GM19468 (cell line): ENCODE data around the gene FGF12.

Experiments used
- ATAC-seq: cut with Tn5 transposase; IDR thresholded peaks from one replicate; pipeline ENCODE4 v1.9.1; 2021; ENCODE audit warnings: mild to moderate bottlenecking, moderate library complexity, moderate number of reproducible peaks; ENCODE audit not compliant: unreplicated experiment; ENCODE audit errors: extremely low read depth

Gene FGF12

DNA sequence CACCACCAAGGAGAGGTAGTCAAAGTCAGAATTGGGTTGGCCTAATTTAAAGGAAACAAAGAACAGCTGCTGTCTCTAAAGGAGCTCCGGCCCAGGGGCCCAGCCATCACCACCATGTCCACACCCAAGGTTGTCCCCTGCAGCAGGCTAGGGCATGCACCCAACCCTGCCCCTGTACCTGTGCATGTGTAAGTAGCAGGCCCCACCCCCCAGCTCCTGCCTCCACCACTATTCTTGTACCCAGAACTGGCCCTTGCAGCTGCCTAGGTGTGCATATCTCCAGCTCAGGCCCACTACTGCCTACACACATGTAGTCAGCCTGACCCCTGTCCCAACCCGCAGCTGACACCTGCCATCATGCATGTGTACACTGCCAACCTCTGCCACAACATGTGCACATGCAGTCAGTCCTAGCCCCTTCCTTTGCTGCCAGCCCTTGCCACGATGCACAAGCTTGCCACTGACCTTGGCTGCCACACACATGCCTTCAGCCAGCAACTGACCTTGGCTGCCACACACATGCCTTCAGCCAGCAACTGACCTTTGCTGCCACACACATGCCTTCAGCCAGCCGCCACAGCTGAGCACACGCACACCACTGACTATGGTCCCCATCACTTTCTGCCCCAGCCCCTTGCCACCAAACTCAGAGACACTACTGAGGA lies 39.7 kb downstream of the FGF12 start:
- no peak for ATAC-seq

DNA sequence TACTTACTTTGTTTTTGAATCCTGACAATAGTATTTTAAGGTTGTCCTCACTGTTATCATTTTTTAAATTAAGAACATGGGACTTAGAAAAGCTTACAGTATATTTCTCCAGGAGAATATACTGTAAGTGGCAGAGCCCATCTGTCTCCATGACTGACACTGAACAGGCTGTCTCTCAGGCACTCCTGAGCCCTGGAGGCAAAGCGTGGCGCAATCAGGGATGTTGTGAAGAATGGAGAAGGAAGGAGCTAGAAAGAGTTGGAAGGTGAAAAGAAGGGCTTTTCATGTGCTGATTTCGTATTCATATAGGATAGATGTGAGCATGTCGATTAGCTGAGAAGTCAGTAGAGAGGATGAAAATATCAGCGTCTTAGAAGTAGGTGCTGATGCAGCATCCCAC lies 41.5 kb downstream of the FGF12 start:
- no peak for ATAC-seq

DNA sequence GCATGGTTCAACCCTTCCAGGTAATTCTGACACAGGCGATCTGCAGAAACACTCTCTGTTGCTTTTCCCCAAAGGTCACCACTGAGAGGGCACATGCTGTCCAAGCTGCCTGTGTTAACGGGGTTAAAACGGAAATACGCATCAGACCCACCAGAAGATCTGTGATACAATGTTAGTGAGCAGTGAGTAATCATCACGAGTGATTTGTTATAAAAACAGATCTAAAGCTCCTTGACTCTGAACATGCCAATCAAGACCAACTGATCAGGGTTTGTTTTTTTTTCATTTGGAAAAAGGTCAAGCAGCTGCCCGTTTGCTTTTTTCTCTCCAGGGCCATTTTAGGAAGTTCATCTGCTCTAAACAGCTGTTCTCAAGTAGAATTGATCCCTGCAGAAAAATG lies 43.2 kb downstream of the FGF12 start:
- ATAC-seq: no peak

- ATAC-seq: no peak
Measured at GRCh38 chr3:192675958-192676649, 51.2 kb downstream of the FGF12 start.

DNA sequence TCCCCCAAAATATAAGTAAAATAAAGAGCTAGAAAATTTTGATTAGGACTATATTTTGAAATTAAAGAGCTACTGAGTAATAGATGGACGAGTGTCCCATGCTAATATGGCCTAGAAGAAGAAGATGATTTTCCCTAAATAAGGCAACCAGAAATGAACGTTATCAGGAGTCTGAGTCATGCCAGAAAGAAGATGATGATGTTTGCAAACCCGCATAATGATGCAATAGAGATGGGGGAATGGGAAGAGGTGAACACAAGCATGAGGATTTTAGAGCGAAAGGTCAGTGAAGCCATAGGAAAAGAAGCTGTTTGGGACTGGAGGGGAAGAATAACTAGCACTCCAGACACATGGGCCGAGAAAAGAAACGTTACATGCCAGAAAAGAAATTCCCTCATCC lies 71.7 kb downstream of the FGF12 start:
- ATAC-seq: no peak

DNA sequence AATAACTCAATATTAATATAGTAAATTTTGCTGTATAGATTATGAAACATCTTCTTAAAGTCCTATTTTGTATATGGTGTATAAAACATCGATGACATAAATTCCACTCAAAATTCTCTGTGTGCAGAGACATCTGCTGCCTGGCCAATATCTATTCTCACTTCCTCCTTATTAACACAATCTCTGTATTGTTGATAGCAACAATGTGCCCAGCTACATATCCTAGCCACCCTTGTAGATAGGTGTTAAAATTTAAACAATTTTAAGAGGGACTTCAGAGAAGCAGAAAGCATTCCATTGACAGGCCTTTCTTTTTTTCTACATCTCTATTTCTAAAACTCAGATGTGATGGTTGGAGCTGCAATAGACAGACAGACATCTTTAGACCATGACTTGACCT lies 72.3 kb downstream of the FGF12 start:
- no peak for ATAC-seq

- no peak for ATAC-seq
Measured at GRCh38 chr3:192653862-192654261, 73.5 kb downstream of the FGF12 start.

DNA sequence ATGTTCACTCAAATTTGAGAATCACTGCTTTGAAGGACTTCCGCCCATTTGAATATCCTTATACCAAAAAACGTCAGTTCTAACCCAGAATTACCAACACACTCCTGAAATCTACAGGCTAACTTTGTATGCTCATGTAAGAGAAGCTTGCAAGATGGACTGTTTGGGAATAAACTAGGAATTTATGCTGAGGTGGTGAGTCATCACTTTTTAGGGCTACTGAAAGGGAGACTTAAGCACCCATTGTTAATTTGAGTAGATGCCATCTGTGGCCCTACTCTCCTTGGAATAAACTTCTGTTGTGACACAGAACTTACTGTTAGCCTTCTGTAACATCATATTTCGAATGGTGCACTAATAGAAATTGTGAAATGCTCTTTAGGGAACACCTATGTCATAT lies 74.6 kb downstream of the FGF12 start:
- ATAC-seq: no peak

- no peak for ATAC-seq
Measured at GRCh38 chr3:192651836-192652512, 75.4 kb downstream of the FGF12 start.

DNA sequence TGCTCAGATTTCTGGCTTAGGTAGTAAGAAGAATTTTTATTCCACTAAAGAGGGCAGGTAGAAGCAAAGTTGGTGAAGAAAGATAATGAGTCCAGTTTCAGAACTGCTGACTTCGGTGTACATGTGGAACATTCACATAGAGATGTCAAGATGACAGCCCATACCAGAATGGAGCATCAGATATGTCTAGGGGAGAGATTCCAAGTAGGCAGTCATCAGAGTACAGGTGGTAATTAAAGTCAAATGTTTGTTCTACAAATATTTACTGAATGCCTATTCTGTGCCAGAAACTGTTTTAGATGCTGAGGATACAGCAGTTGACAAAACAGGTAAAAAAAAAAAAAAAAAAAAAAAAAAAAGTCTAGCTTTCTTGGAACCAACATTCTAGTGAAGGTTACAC lies 81.9 kb downstream of the FGF12 start:
- no peak for ATAC-seq

- ATAC-seq: no peak
Measured at GRCh38 chr3:192642651-192643050, 84.7 kb downstream of the FGF12 start.

- no peak for ATAC-seq
Measured at GRCh38 chr3:192641919-192642318, 85.4 kb downstream of the FGF12 start.

GRCh38 chr3:192639987-192640386 lies 87.4 kb downstream of the FGF12 start:
- ATAC-seq: no peak

DNA sequence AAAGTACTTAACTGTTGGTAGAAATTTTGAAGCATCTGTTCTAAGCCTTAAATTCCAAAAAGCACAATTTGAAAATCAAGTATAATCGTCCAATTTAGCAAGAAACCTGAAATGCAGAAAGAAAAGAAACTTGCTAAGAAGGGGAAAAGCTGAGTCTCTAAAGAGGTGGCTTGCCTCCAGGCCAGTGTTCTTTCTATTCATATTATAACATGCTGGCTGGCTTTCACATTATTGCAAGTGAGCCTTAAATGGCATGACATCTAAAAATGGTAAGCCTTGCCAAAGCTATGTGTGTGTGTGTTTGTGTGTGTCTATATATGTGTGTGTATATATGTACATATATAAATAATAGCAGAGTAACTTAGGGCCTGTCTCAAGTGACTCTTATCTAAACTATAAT lies 89.5 kb downstream of the FGF12 start:
- ATAC-seq: no peak

- no peak for ATAC-seq
Measured at GRCh38 chr3:192636517-192637444, 90.6 kb downstream of the FGF12 start.

DNA sequence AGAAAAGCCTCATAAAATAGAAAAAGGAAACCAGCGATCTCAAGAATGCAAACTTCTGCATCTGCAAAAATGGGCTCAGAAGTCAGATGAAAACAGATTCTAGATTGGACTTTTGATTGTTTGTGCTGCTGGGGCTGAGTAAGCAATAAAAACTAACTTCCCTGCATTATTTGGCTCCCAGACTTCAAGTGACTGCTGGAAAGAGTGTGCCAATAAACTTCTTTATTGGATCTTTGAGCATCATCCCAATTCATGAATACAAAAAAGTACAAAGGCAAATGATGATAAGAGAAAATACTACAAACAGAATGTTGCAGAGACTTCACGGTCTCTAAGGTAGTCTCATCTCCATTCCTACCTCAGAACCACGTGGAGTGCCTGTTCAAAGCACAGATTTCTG lies 97.9 kb downstream of the FGF12 start:
- ATAC-seq: no peak

- ATAC-seq: no peak
Measured at GRCh38 chr3:192621909-192622308, 105.4 kb downstream of the FGF12 start.

GRCh38 chr3:192620275-192620674 lies 107.1 kb downstream of the FGF12 start:
- no peak for ATAC-seq

DNA sequence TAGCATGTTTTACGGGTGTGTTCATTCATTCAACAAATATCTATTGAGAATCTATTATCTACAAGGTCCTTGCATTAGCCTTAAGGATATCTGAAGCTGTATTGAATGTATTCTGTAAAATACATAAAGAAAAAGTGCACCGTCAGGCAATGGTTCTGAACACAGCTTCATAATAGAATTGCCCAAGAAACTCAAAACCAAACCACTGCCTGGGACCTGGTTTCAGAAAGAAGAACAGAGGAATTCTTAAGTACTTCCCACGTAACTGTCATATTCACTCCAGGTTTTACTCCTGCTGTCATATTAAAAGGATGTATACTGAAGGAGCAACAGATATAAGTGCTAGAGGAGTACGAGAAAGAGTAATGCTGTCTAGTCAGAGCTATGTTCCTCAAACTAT lies 115.9 kb downstream of the FGF12 start:
- ATAC-seq: no peak
